Astrocyte (in vitro differentiated cells and primary cell): ENCODE data around the gene MRPL55.

Source experiments
- EZH2 ChIP-seq: IDR thresholded peaks from 2 replicates; pipeline ENCODE4 v1.6.1; 2012; ENCODE audit warnings: mild to moderate bottlenecking, low read length, inconsistent platforms; ENCODE audit not compliant: insufficient read depth
- TF ChIP-seq, protein P1 (sequence below): IDR thresholded peaks from 2 replicates; pipeline ENCODE4 v1.5.1; 2011; ENCODE audit warnings: low read depth, mild to moderate bottlenecking, inconsistent platforms, low read length, moderate library complexity; ENCODE audit not compliant: insufficient read depth

DNA sequence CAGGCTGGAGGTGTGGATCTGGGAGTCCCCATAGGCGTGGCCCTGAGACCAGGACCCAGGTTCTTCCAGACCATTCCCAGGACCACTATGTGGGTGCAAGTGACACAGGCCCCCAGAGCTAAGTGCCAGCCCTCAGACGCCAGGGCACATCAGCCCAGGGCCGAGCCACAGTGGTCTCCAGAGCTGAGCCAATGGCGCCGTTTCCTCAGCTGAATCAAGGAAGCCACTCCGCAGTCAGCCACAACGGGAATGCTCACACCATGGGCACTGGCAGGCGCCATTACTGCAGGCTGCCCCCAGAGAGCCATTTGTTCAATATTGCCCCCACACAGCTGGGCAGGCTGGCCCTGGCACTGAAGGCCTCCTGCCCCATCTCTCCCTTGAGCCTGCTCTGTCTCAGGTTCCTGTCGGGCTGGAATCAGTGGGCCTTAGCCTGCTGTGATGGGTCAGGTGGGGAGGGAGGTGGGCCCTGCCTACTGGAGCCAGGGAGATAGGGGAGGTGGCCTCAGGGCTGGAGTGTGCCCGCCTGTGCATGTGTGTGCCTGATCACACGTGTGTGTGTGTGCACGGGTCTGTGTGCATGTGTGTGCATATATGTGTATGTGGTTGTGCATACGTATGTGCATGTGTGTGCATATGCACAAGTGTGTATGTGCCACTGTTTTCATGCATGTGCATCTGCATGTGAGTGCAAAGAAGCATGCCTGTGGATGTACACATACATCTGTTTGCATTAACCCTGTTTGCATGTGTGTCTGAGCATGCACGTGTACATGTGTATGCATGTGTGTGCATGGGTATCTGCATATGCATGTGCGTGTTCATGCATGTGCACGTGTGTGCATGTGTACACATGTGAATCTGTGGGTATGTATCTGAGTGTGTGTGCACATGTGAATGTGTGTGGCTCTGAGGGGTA lies 46.8 kb upstream of the MRPL55 start:
- TF ChIP-seq, protein P1, sequence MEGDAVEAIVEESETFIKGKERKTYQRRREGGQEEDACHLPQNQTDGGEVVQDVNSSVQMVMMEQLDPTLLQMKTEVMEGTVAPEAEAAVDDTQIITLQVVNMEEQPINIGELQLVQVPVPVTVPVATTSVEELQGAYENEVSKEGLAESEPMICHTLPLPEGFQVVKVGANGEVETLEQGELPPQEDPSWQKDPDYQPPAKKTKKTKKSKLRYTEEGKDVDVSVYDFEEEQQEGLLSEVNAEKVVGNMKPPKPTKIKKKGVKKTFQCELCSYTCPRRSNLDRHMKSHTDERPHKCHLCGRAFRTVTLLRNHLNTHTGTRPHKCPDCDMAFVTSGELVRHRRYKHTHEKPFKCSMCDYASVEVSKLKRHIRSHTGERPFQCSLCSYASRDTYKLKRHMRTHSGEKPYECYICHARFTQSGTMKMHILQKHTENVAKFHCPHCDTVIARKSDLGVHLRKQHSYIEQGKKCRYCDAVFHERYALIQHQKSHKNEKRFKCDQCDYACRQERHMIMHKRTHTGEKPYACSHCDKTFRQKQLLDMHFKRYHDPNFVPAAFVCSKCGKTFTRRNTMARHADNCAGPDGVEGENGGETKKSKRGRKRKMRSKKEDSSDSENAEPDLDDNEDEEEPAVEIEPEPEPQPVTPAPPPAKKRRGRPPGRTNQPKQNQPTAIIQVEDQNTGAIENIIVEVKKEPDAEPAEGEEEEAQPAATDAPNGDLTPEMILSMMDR: no peak
- no peak for TF ChIP-seq EZH2
